GM21381 (cell line): ENCODE results near the gene VGLL4.

ENCODE experiments used
- ATAC-seq: cut with Tn5 transposase; IDR thresholded peaks from one replicate; pipeline ENCODE4 v1.9.1; 2021; ENCODE audit warnings: mild to moderate bottlenecking, moderate library complexity; ENCODE audit not compliant: unreplicated experiment

Gene VGLL4

DNA sequence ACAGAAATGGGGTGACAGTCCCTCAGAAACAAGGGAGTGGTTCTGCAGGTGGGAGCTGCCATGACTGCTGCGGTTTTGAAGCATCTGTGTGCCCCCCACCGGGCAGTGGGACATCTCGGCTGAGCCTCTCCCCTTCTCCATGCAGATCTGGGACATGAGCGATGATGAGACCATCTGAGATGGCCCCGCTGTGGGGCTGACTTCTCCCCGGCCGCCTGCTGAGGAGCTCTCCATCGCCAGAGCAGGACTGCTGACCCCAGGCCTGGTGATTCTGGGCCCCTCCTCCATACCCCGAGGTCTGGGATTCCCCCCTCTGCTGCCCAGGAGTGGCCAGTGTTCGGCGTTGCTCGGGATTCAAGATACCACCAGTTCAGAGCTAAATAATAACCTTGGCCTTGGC, 89.0 kb downstream of the VGLL4 start:
- no peak for ATAC-seq

- ATAC-seq: no peak
These were observed 89.5 kb downstream of the VGLL4 start for GRCh38 chr3:11554236-11554610.

DNA sequence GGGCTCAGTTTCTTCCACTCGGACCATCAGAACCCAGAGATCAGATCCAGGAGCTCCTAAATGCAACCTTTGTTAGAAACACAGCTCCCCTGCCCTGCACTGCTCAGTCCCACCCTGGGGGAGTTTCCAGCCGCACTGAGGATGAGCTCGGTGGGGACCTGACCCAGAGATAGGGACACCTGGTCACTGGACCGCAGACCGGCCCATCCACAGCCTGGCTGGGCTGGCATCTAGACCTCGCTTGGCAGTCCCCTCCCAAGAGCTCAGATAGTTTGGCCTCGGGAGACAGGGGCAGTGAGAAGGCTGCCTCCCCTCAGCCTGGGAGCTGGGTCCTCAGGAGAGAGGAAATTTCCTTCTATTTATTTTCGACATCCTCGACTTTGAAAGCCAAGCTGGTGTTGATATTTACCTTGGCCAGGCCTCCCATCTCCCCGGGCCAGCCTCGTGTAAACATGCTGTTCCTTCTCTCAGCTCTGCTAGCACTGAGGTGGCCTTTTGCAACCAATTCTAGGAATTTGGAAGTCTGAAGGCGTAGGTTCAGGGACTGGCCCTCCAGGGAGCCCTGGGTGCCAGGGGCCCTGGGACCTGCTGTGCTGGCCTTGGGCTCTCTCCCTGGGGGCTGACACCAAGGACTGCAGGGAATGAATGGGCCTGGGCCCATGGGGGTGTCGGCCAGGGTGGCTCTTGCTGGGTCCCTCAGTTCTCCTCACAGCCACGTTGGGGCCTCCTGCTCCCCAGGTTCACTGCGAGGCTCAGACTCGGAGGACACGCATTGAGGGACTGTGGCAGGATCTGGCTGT, 90.1 kb downstream of the VGLL4 start:
- ATAC-seq: no peak

DNA sequence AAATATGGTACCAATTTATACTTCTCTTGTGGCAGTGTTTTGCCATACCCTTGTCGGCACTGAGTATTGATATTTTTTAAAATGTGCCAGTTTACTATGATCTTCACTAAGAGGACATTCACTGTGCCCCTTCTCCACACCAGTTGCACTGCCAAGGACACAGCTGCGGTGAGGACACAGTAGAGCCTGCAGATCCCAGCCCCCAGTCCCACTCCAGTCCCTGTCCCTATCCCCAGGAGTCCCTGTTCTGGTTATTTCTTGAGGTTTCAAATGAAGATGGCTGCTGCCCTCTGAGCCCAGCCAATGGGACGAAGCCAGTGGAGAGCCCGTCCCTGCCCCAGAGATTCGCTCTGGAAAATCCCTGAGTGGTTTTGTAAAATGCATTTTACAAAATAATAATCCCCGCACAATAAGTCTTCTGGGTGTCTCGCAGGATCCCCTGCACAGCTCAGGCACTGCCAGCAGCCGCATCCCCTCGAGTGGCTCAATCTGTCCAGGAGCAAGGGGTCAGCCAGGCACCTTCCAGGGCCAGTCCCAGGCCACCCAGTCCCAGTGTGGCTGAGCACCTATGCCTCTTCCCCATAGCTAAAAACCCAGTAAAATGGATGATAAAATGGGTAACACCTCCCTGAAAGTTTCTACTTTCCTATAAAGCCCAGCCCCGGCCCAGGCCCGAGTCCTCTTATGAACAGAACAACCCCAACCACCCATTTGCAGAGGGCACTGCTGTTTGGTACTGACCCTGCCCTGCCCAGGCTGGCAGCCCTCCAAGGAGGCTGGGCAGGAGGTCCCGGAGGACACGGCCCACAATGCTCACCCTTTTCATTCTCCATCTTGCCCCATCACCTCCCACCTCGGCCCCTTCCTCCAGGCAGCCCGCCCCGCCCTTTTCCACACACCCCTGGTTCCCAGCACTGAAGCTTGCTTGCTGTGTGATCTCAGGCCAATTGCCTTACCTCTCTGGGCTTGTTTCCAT, 91.1 kb downstream of the VGLL4 start:
- ATAC-seq: no peak

DNA sequence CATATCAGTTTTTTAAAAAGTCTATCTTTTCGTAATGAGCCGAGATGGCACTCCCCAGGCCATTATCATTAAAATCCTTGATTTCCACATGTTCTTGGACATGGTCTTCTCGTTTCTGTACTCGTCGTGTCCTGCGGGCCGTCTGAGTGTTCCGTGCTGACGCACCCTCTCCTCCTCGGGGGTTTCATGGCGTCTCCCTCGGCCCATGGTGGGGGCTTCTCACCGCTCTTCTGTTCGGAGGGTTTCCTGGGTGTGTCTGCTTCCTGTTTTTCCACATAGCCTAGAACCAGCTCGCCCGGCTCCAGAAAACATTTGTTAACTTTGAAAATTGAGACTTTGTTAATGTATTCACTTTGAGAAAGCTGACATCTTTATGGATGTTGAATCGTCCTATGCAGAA, 92.7 kb downstream of the VGLL4 start:
- ATAC-seq: no peak

GRCh38 chr3:11549580-11550140, 94.1 kb downstream of the VGLL4 start:
- ATAC-seq: no peak

DNA sequence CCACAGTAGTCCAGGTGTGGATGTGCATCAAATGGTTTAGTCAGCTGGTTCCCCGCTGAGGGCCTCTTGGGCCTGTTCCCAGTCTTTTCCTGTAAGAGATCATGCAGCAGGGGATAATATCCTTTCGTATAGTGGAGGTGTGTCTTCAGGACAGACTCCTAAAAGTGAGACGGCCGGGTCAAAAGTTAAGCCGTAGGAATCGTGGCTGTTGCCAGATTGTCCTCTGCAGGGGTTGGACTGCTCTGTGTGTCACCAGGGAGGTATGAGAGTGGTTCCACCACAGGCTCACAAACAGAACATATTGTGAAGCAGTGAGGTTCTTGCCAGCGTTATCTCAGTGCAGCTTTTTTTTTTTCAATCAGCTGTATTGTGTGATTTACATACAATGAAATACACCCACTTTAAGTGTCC, 95.0 kb downstream of the VGLL4 start:
- ATAC-seq: no peak

DNA sequence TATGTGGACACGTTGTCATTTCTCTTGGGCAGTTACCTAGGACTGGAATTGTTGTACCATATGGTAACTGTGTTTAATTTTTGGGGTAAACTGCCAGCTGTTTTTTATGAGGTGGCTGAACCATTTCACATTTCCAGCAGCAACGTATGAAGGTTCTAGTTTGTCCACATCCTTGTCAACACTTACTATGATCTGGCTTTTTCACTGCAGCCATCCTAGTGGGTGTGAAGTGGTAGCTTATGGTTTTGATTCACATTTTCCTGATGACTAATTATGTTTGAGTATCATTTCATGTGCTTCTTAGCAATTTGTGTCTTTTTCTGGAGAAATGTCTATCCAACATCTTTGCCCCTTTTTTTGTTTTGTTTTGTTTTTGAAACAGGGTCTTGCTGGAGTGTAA, 96.2 kb downstream of the VGLL4 start:
- no peak for ATAC-seq

DNA sequence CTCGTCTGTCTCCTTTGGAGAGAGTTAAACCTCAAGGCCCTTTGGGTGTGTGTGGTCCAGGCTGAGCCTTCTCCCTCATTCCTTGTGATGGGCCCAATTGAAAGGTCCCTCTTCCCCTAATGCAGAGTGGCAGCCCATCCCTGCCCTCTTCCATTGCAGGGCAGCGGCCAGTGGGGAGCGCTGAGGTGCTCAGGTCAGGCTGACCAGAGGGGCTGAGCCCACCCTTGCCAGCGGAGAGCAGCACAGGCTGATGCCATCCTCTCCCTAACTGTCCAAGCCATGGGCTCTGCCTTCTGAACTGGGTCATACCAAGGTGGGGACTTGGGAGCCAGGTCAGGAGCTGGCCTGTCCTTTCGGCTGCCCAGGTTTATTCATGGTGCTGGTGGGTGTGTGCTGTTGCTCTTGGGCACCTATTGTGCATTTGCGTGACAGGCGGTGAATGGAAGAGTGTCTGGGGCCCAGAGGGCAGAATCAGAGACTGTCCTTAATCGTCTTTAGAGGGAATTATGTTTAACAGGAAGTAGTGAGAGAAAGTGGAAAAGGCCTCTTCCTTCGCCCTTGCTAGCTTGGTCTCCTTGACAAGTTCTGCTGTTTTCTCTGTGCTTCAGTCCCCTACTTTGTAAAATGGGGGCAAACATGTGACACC, 96.9 kb downstream of the VGLL4 start:
- ATAC-seq: no peak

GRCh38 chr3:11545186-11545851, 98.4 kb downstream of the VGLL4 start:
- no peak for ATAC-seq

GRCh38 chr3:11544412-11545181, 99.1 kb downstream of the VGLL4 start:
- ATAC-seq: no peak

DNA sequence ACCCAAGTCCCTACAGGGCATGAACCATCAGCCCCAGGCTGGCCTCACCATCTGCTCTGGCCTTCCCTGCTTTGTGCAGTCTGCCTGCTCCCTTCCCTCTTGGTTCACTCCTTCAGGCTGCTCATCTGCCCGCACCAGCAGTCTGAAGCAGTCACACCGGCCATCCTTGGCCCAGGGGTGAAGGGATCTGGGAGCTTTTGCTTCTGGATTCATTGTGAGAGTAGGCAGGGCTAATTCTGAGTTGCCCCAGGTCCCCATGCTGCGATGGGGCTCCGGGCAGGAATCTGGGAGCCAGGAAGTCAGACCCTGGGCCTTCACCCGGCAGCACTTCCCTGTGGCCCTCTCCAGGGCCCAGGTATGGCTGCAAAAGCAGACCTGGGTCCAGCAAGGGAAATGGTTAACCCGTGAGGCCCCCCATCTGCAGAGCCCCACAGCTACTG, 99.7 kb downstream of the VGLL4 start:
- no peak for ATAC-seq

DNA sequence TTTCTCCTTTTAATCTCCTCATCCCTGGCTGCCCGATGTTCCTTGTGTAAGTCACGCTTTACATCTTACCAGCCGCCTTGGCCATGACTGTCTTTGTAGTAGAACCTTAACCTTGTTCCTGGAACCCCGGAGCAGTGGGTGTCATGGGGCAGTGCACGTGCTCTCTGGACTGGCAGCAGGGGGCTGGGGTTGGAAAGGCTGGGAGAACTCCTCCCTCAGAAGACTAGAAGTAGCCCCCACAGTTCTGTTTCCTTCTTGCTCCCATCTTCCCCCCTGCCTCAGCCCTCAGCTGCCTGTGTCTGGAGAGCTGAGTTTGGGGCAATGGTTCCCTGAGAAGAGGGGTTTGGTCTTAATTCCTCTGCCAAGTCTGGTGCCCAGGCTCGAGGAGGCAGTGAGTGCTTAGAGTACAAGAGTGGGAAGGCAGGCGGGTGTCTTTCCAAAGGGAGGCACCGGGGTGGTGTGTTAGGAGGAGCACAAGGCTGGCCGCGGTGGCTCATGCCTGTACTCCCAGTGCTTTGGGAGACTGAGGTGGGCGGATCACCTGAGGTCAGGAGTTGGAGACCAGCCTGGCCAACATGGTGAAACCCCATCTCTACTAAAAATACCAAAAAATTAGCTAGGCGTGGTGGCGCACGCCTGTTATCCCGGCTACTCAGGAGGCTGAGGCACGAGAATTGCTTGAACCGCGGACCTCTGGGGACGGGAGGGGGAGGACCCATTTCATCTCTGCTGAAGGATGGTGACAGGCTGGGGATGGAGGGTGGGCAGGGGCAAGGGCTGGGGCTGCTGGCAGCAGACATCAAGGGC, 100.4 kb downstream of the VGLL4 start:
- ATAC-seq: no peak

- ATAC-seq: no peak
These were observed 101.2 kb downstream of the VGLL4 start for GRCh38 chr3:11542551-11542950.

DNA sequence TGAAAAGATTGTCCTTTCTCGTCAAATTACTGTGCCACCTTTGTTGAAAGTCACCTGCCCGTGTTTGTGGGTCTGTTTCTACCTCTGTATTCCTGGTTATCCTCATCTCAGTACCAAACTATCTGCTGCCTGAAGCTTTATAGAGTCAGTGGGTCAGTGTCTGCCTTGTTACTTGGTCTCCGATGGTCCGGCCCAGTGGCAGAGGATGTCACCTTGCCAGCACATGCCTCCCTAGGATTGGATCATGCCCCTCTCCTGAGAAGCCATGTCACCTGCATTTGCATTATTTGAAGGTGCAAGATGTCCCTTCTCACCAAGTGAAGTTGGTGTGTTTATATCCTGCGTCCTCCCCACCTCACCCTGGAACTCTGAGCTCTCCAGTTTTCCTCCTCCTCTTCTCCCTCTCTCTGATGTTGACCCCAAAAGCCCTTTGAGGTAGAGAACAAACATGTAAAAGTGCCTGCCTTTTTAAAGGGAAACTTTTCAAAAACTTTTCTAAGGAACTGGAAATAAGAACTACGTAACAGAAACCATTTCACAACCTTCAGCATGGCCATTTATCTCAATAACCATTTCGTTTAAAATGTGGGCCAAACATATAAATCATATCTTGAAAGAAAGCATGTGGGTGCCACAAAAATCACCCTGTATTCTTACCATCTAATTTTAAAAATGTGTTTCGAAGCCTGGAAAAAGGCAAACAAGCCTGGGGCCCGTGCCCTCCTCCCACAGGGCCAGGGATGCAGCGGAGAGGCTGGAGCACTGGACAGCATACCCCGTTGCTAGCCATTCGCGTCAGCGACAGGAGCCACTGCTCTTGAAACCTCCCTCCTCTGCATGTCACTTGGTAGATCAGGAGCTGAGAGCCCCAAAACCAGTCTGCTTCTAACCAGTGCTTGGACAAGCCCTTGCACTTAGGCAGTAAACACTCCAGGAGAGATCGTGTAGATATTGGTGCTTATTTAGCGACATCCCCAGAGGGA, 102.1 kb downstream of the VGLL4 start:
- no peak for ATAC-seq

DNA sequence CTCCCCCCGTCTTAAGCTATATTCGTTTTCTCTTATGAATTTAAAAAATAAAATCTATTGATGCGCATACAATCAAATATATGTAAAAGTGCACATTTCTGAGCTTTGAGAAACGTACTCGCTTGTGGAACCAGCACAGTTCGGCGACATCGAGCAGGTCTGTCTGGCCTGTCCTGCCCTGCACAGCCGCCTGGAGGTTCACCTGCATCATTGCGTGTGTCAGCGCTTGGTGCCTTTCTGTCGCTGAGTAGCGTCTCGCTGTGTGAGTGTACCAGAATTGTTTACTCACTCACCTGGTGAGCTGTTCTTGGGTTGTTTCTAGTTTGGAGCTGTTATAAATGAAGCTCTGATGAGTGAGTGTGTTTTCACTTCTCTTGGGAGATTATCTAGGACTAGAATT, 104.0 kb downstream of the VGLL4 start:
- ATAC-seq: no peak

DNA sequence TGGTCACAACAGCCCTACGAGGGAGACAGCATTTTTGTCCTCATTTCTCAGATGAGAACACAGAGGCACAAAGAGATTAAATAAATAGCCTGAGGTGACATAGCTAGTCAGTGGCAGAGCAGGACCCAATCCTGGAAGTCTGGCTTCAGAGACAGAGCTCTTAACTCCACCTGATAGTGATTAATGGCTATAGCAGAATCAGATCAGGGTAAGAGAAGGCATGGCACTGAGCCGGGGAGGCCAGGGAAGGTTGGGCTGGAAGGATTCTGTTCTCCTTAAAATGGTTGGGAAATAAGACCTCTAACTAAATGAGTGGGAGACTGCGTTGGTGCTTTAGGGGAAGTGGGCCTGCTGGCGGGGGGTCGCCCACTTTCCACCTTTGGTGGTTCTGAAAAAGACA, 104.5 kb downstream of the VGLL4 start:
- ATAC-seq: no peak

DNA sequence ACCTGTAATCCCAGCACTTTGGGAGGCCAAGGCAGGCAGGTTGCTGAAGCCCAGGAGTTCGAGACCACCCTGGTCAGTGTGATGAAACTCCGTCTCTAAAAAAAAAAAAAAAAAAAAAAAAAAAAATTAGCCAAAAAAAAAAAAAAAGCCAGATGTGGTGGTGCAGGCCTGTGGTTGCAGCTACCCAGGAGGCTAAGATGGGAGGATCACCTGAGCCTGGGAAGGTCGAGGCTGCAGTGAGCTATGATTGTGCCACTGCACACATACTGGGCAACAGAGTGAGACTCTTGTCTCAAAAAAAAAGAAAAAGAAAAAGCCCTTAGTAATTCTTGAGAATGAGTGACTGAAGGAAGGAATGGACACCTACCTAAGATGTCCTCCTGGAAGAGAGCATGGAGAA, 105.1 kb downstream of the VGLL4 start:
- ATAC-seq: no peak
